Left ventricle myocardium inferior (tissue), 1 donor: ENCODE measurements around the gene GALM. TPM values are rescaled to one million over a fixed set of nuclear protein-coding genes. Genes with fewer than 3 reads are reported as not detected.
"Not testable (repeated sequence)": the region's sequence is repeated elsewhere in the genome, so short reads cannot be mapped to it uniquely, and the experiment has no call there.

ENCODE experiments used
- DNase-seq: peaks from one replicate; pipeline ENCODE4 v3.0.0-alpha.2; 2020
- H3K27ac ChIP-seq: fragments of 200-600 bp; replicated peaks from 2 replicates; pipeline ENCODE4 v1.8.0; 2021
- H3K27me3 ChIP-seq: fragments of 200-600 bp; 2 replicates; pipeline ENCODE4 v1.8.0; 2021; ENCODE audit warnings: low read depth
- H3K36me3 ChIP-seq: fragments of 200-600 bp; 2 replicates; pipeline ENCODE4 v1.8.0; 2021
- H3K4me1 ChIP-seq: fragments of 200-600 bp; 2 replicates; pipeline ENCODE4 v1.8.0; 2021
- H3K4me3 ChIP-seq: fragments of 200-600 bp; 2 replicates; pipeline ENCODE4 v1.8.0; 2021; ENCODE audit warnings: mild to moderate bottlenecking, moderate library complexity
- H3K9me3 ChIP-seq: fragments of 200-600 bp; replicated peaks from 2 replicates; pipeline ENCODE4 v1.8.0; 2021
- CTCF ChIP-seq: fragments of 200-600 bp; IDR thresholded peaks from 2 replicates; pipeline ENCODE4 v1.8.0; 2021; ENCODE audit warnings: antibody characterized with exemption, mild to moderate bottlenecking, borderline replicate concordance
- intact Hi-C: fragments of 100-400 bp; cut with micrococcal nuclease; formaldehyde crosslinking; loops from one replicate; pipeline ENCODE4 v1.11.0; 2022
- total RNA-seq: library from RNA; stranded (reverse); fragmentation: NEBNext Ultra II Directional; extraction: Animal tissue kit (Norgen Biotek cat#: 25700); gene quantifications from one replicate; pipeline ENCODE4 v1.2.1, GENCODE V29; 2021
- donor health status: DM: no; HTN: yes; CAD: no; lungs with severe emphysema.

The GALM gene
- total RNA-seq, 1 donor from 2014 or later = 14.4 TPM

- peaks cover 17% of the 10 kb centered on the region for H3K4me1 ChIP-seq
- no peaks in the 10 kb centered on the region for H3K27me3 ChIP-seq
- no peak overlapping the region for H3K27ac ChIP-seq
- no peak for DNase-seq
- TF ChIP-seq CTCF = no peak
- H3K4me3 ChIP-seq = no peak overlapping the region
- intact Hi-C loops = no loop called here
- peaks cover 13% of the 10 kb centered on the region for H3K36me3 ChIP-seq
- H3K9me3 ChIP-seq = no peaks in the 10 kb centered on the region
These were observed 6.0 kb downstream of the GALM start for GRCh38 chr2:38671946-38672345.

- Histone ChIP-seq H3K4me1 (peaks cover 9% of the 10 kb centered on the region), H3K9me3 (no peaks in the 10 kb centered on the region), H3K27me3 (no peaks in the 10 kb centered on the region), H3K36me3 (peaks cover 21% of the 10 kb centered on the region), H3K27ac (no peak overlapping the region), H3K4me3 (no peak overlapping the region)
- intact Hi-C loops = no loop called here
- no peak for DNase-seq
- no peak for TF ChIP-seq CTCF
These were observed 6.8 kb downstream of the GALM start for GRCh38 chr2:38672445-38673391.

- intact Hi-C loops = no loop called here
- peaks cover 60% of the 10 kb centered on the region for H3K36me3 ChIP-seq
- H3K27ac ChIP-seq = no peak overlapping the region
- no peak for DNase-seq
- no peaks in the 10 kb centered on the region for H3K9me3 ChIP-seq
- H3K27me3 ChIP-seq = no peaks in the 10 kb centered on the region
- no peaks in the 10 kb centered on the region for H3K4me1 ChIP-seq
- H3K4me3 ChIP-seq = no peak overlapping the region
- no peak for TF ChIP-seq CTCF
These were observed 10.8 kb downstream of the GALM start for GRCh38 chr2:38676681-38677080.

- H3K4me3 ChIP-seq, H3K27me3 ChIP-seq, H3K9me3 ChIP-seq, H3K4me1 ChIP-seq, H3K27ac ChIP-seq, intact Hi-C loops, DNase-seq: not testable (repeated sequence)
- peaks cover 85% of the 10 kb centered on the region for H3K36me3 ChIP-seq
These were observed 15.0 kb downstream of the GALM start for GRCh38 chr2:38680868-38681267.

GRCh38 chr2:38682008-38682575, 16.2 kb downstream of the GALM start:
- peaks cover 80% of the 10 kb centered on the region for H3K36me3 ChIP-seq
- TF ChIP-seq CTCF = no peak

GRCh38 chr2:38682620-38683019, 16.7 kb downstream of the GALM start:
- peaks cover 80% of the 10 kb centered on the region for H3K36me3 ChIP-seq
- H3K27me3 ChIP-seq, H3K9me3 ChIP-seq, H3K4me1 ChIP-seq, DNase-seq, H3K27ac ChIP-seq, H3K4me3 ChIP-seq, intact Hi-C loops: not testable (repeated sequence)

More at GRCh38 chr2:38682008-38682575, 16.2 kb downstream of the GALM start:
- DNase-seq = no peak
- Histone ChIP-seq H3K9me3 (no peaks in the 10 kb centered on the region), H3K27me3 (no peaks in the 10 kb centered on the region), H3K27ac (no peak overlapping the region), H3K4me1 (no peaks in the 10 kb centered on the region), H3K4me3 (no peak overlapping the region)
- intact Hi-C loops = no loop called here
